ENCODE measurements around the gene KCNJ8. TPM values are rescaled to one million over a fixed set of nuclear protein-coding genes. Genes with fewer than 3 reads are reported as not detected.
"Not testable (repeated sequence)": the region's sequence is repeated elsewhere in the genome, so short reads cannot be mapped to it uniquely, and the experiment has no call there.

The KCNJ8 gene
- total RNA-seq, 1 donor from 2014 or later: 0.25 TPM

GRCh38 chr12:21795648-21796328 is 21.3 kb upstream of the KCNJ8 start:
- Histone ChIP-seq H3K36me3 (ENCODE audit: control insufficient read depth, insufficient read depth, low read length) (no peaks in the 10 kb centered on the region), H3K27me3 (ENCODE audit: control insufficient read depth, insufficient read depth, low read length) (no peaks in the 10 kb centered on the region), H3K4me3 (ENCODE audit: low read depth, low read length) (no peak overlapping the region)
- TF ChIP-seq CTCF (IDR thresholded peaks at IDR 0.05; ENCODE audit: insufficient read depth, low read length, poor library complexity, severe bottlenecking): no peak
- DNase-seq (ENCODE audit: low read depth): no peak

- not testable (repeated sequence) for DNase-seq (ENCODE audit: low read depth); H3K4me3 ChIP-seq (ENCODE audit: low read depth, low read length); H3K27me3 ChIP-seq (ENCODE audit: control insufficient read depth, insufficient read depth, low read length); H3K36me3 ChIP-seq (ENCODE audit: control insufficient read depth, insufficient read depth, low read length)
Measured at GRCh38 chr12:21794807-21795595, 20.5 kb upstream of the KCNJ8 start.

GRCh38 chr12:21789687-21790086 is 15.2 kb upstream of the KCNJ8 start:
- not testable (repeated sequence) for H3K36me3 ChIP-seq (ENCODE audit: control insufficient read depth, insufficient read depth, low read length); H3K4me3 ChIP-seq (ENCODE audit: low read depth, low read length); H3K27me3 ChIP-seq (ENCODE audit: control insufficient read depth, insufficient read depth, low read length); DNase-seq (ENCODE audit: low read depth)

- DNase-seq (ENCODE audit: low read depth): no peak
- H3K4me3 ChIP-seq (ENCODE audit: low read depth, low read length): no peak overlapping the region
- no peaks in the 10 kb centered on the region for H3K36me3 ChIP-seq (ENCODE audit: control insufficient read depth, insufficient read depth, low read length)
- no peaks in the 10 kb centered on the region for H3K27me3 ChIP-seq (ENCODE audit: control insufficient read depth, insufficient read depth, low read length)
- TF ChIP-seq CTCF (IDR thresholded peaks at IDR 0.05; ENCODE audit: insufficient read depth, low read length, poor library complexity, severe bottlenecking): no peak
Measured at GRCh38 chr12:21788089-21788983, 13.8 kb upstream of the KCNJ8 start.

GRCh38 chr12:21786041-21786531 is 11.6 kb upstream of the KCNJ8 start:
- no peak for DNase-seq (ENCODE audit: low read depth)
- Histone ChIP-seq H3K4me3 (ENCODE audit: low read depth, low read length) (no peak overlapping the region), H3K27me3 (ENCODE audit: control insufficient read depth, insufficient read depth, low read length) (no peaks in the 10 kb centered on the region), H3K36me3 (ENCODE audit: control insufficient read depth, insufficient read depth, low read length) (no peaks in the 10 kb centered on the region)
- TF ChIP-seq CTCF (IDR thresholded peaks at IDR 0.05; ENCODE audit: insufficient read depth, low read length, poor library complexity, severe bottlenecking): no peak

- H3K36me3 ChIP-seq (ENCODE audit: control insufficient read depth, insufficient read depth, low read length); H3K4me3 ChIP-seq (ENCODE audit: low read depth, low read length); H3K27me3 ChIP-seq (ENCODE audit: control insufficient read depth, insufficient read depth, low read length); DNase-seq (ENCODE audit: low read depth): not testable (repeated sequence)
Measured at GRCh38 chr12:21782723-21783122, 8.2 kb upstream of the KCNJ8 start.

- Histone ChIP-seq H3K4me3 (ENCODE audit: low read depth, low read length) (no peak overlapping the region), H3K36me3 (ENCODE audit: control insufficient read depth, insufficient read depth, low read length) (no peaks in the 10 kb centered on the region), H3K27me3 (ENCODE audit: control insufficient read depth, insufficient read depth, low read length) (no peaks in the 10 kb centered on the region)
- DNase-seq (ENCODE audit: low read depth): no peak
- no peak for TF ChIP-seq CTCF (IDR thresholded peaks at IDR 0.05; ENCODE audit: insufficient read depth, low read length, poor library complexity, severe bottlenecking)
Measured at GRCh38 chr12:21780786-21781185, 6.3 kb upstream of the KCNJ8 start.
